HepG2 (cell line): Measurements from ENCODE around the gene AHSG. TPM values are rescaled to one million over a fixed set of nuclear protein-coding genes. Genes with fewer than 3 reads are reported as not detected.

ENCODE experiments used
- CBX5 ChIP-seq: sonication (generic); formaldehyde crosslinking; IDR thresholded peaks from 2 replicates; pipeline ENCODE4 v1.4.0; 2020; ENCODE audit warnings: missing genetic modification reagents, borderline replicate concordance
- ESRRA ChIP-seq: sonication (generic); formaldehyde crosslinking; IDR thresholded peaks from 2 replicates; pipeline ENCODE4 v1.5.1; 2020; ENCODE audit warnings: mild to moderate bottlenecking, low read depth, missing genetic modification reagents
- GMEB1 ChIP-seq: sonication (generic); formaldehyde crosslinking; IDR thresholded peaks from 2 replicates; pipeline ENCODE4 v1.5.1; 2020; ENCODE audit warnings: missing genetic modification reagents, mild to moderate bottlenecking, borderline replicate concordance
- KDM4B ChIP-seq: sonication (generic); formaldehyde crosslinking; IDR thresholded peaks from 2 replicates; pipeline ENCODE4 v1.4.0; 2020; ENCODE audit warnings: missing genetic modification reagents
- NFATC3 ChIP-seq: sonication (generic); formaldehyde crosslinking; IDR thresholded peaks from 2 replicates; pipeline ENCODE4 v1.5.1; 2020; ENCODE audit warnings: mild to moderate bottlenecking, missing genetic modification reagents
- NPAS2 ChIP-seq: sonication (generic); formaldehyde crosslinking; IDR thresholded peaks from 2 replicates; pipeline ENCODE4 v1.8.0; 2022; ENCODE audit warnings: mild to moderate bottlenecking, missing genetic modification reagents, borderline replicate concordance
- PRMT3 ChIP-seq: sonication (generic); formaldehyde crosslinking; IDR thresholded peaks from 2 replicates; pipeline ENCODE4 v1.8.1; 2022; ENCODE audit warnings: low read depth, mild to moderate bottlenecking, moderate library complexity, missing genetic modification reagents, borderline replicate concordance
- REPIN1 ChIP-seq: sonication (generic); formaldehyde crosslinking; IDR thresholded peaks from 2 replicates; pipeline ENCODE4 v1.8.0; 2022; ENCODE audit warnings: missing genetic modification reagents, low read depth, mild to moderate bottlenecking, borderline replicate concordance
- STAG1 ChIP-seq: sonication (generic); formaldehyde crosslinking; IDR thresholded peaks from 2 replicates; pipeline ENCODE4 v1.4.0; 2020; ENCODE audit warnings: missing genetic modification reagents
- ZBTB10 ChIP-seq: sonication (generic); formaldehyde crosslinking; IDR thresholded peaks from 2 replicates; pipeline ENCODE4 v1.4.0; 2020; ENCODE audit warnings: missing genetic modification reagents, borderline replicate concordance
- ZBTB49 ChIP-seq: sonication (generic); formaldehyde crosslinking; IDR thresholded peaks from 2 replicates; pipeline ENCODE4 v1.4.0; 2020; ENCODE audit warnings: missing genetic modification reagents, borderline replicate concordance
- ZNF121 ChIP-seq: sonication (generic); formaldehyde crosslinking; IDR thresholded peaks from 2 replicates; pipeline ENCODE4 v1.5.0; 2020; ENCODE audit warnings: mild to moderate bottlenecking, missing genetic modification reagents
- ZNF337 ChIP-seq: sonication (generic); formaldehyde crosslinking; IDR thresholded peaks from 2 replicates; pipeline ENCODE4 v1.5.1; 2020; ENCODE audit warnings: missing genetic modification reagents, low read depth, mild to moderate bottlenecking, borderline replicate concordance
- ZNF44 ChIP-seq: sonication (generic); formaldehyde crosslinking; IDR thresholded peaks from 2 replicates; pipeline ENCODE4 v1.5.1; 2020; ENCODE audit warnings: mild to moderate bottlenecking, missing genetic modification reagents
- ZNF781 ChIP-seq: sonication (generic); formaldehyde crosslinking; IDR thresholded peaks from 2 replicates; pipeline ENCODE4 v1.5.1; 2020; ENCODE audit warnings: borderline replicate concordance, mild to moderate bottlenecking, missing genetic modification reagents; ENCODE audit errors: not compliant biosample characterization
- polyA plus RNA-seq, 8 experiments: library from polyadenylated mRNA; depleted of rRNA in 3 of 8; stranded (reverse) in 7 of 8; unstranded in 1 of 8; fragments of >200 nt; fragmentation: Illumina TruSeq in 4 of 8; extraction: Trizol in 4 of 8; gene quantifications; 2 replicates each; pipeline versions ENCODE4 v1.2.1 to v1.2.3, GENCODE V29; 2011 to 2016; ENCODE audit warnings: low read depth in 4 of 8, missing spikeins in 1 of 8, mixed read lengths in 1 of 8; ENCODE audit not compliant: insufficient read depth in 1 of 8
- total RNA-seq, 5 experiments: library from RNA; depleted of rRNA; stranded (reverse); fragments of >200 nt; fragmentation: Illumina TruSeq; extraction: Trizol; gene quantifications; 2 replicates each; pipeline ENCODE4 v1.2.3, GENCODE V29; 2016; ENCODE audit warnings: low read depth in 1 of 5
- TF ChIP-seq, protein P1 (sequence below), 2 experiments: sonication (generic) in 1 of 2; formaldehyde crosslinking in 1 of 2; IDR thresholded peaks; 2 replicates each; pipeline versions ENCODE4 v1.4.0 to v1.6.1; 2016 to 2020; ENCODE audit warnings: borderline replicate concordance in 1 of 2, low read depth in 1 of 2, mild to moderate bottlenecking in 1 of 2, missing genetic modification reagents in 1 of 2

AHSG gene
- total and polyA plus RNA-seq, 2 of the 13 experiments (the other 11 are each of a cell fraction or from before 2014, with no cell fraction given) = 2,043 to 19,152 TPM

GRCh38 chr3:186630950-186631641, 18.2 kb downstream of the AHSG start (continued):
- no peak for TF ChIP-seq ZBTB49 (CRISPR knock-in tag)
- 0 out of 2 replicates have a peak, but pooled peaks have one; percentile 33 for TF ChIP-seq ZNF44 (CRISPR knock-in tag)
- no peak for TF ChIP-seq PRMT3 (CRISPR knock-in tag)
- TF ChIP-seq, protein P1, sequence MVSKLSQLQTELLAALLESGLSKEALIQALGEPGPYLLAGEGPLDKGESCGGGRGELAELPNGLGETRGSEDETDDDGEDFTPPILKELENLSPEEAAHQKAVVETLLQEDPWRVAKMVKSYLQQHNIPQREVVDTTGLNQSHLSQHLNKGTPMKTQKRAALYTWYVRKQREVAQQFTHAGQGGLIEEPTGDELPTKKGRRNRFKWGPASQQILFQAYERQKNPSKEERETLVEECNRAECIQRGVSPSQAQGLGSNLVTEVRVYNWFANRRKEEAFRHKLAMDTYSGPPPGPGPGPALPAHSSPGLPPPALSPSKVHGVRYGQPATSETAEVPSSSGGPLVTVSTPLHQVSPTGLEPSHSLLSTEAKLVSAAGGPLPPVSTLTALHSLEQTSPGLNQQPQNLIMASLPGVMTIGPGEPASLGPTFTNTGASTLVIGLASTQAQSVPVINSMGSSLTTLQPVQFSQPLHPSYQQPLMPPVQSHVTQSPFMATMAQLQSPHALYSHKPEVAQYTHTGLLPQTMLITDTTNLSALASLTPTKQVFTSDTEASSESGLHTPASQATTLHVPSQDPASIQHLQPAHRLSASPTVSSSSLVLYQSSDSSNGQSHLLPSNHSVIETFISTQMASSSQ (IDR thresholded peaks at IDR 0.05; ENCODE audit: low read depth) = peak; percentile 75
- TF ChIP-seq, protein P1 (CRISPR knock-in tag; IDR thresholded peaks at IDR 0.05; ENCODE audit: borderline replicate concordance) = peak; percentile 75; the same call in 1 of the 2 replicates
- peak; percentile 76; the same call in 1 of the 2 replicates for TF ChIP-seq ZBTB10 (CRISPR knock-in tag)
- no peak for TF ChIP-seq NPAS2 (CRISPR knock-in tag)
- TF ChIP-seq NFATC3 = 0 out of 2 replicates have a peak, but pooled peaks have one; percentile 57
- peak; percentile 78; the same call in 1 of the 2 replicates for TF ChIP-seq ZNF121 (CRISPR knock-in tag)
- TF ChIP-seq ESRRA (CRISPR knock-in tag) = no peak
- peak; percentile 77; the same call in 1 of the 2 replicates for TF ChIP-seq ZNF337 (CRISPR knock-in tag)
- peak; percentile 30 for TF ChIP-seq STAG1 (CRISPR knock-in tag)
- TF ChIP-seq KDM4B (CRISPR knock-in tag) = 0 out of 2 replicates have a peak, but pooled peaks have one; percentile 69
- TF ChIP-seq CBX5 (CRISPR knock-in tag) = peak; percentile 61; the same call in 1 of the 2 replicates
- TF ChIP-seq REPIN1 (CRISPR knock-in tag) = peak; percentile 88; the same call in 1 of the 2 replicates
- peak; percentile 40 for TF ChIP-seq ZNF781
- TF ChIP-seq GMEB1 (CRISPR knock-in tag) = peak; percentile 63; the same call in 1 of the 2 replicates
